ENCODE measurements around the gene RSRC2.

Gene RSRC2

GRCh38 chr12:122558745-122559641 lies 32.3 kb upstream of the RSRC2 start:
- no peaks in the 10 kb centered on the region for H3K4me1 Mint-ChIP-seq
- peaks cover 4% of the 10 kb centered on the region for H3K9me3 Mint-ChIP-seq
- no peak overlapping the region for H3K4me3 Mint-ChIP-seq
- DNase-seq = no peak
- TF ChIP-seq CTCF (IDR thresholded peaks at IDR 0.05) = no peak
- H3K36me3 Mint-ChIP-seq (ENCODE audit: low read depth) = peaks cover 79% of the 10 kb centered on the region
- no peak overlapping the region for H3K27ac Mint-ChIP-seq
- no peaks in the 10 kb centered on the region for H3K27me3 Mint-ChIP-seq (ENCODE audit: low read depth, poor library complexity)

GRCh38 chr12:122547330-122547729 lies 20.6 kb upstream of the RSRC2 start:
- peaks cover 58% of the 10 kb centered on the region for H3K36me3 Mint-ChIP-seq (ENCODE audit: low read depth)
- TF ChIP-seq CTCF (IDR thresholded peaks at IDR 0.05) = no peak
- H3K27ac Mint-ChIP-seq = no peak overlapping the region
- DNase-seq = no peak
- H3K27me3 Mint-ChIP-seq (ENCODE audit: low read depth, poor library complexity) = no peaks in the 10 kb centered on the region
- H3K4me1 Mint-ChIP-seq = no peaks in the 10 kb centered on the region
- H3K4me3 Mint-ChIP-seq = no peak overlapping the region
- no peaks in the 10 kb centered on the region for H3K9me3 Mint-ChIP-seq

GRCh38 chr12:122545855-122546254 lies 19.1 kb upstream of the RSRC2 start:
- DNase-seq = no peak
- peaks cover 57% of the 10 kb centered on the region for H3K36me3 Mint-ChIP-seq (ENCODE audit: low read depth)
- no peaks in the 10 kb centered on the region for H3K27me3 Mint-ChIP-seq (ENCODE audit: low read depth, poor library complexity)
- H3K9me3 Mint-ChIP-seq = no peaks in the 10 kb centered on the region
- no peak overlapping the region for H3K4me3 Mint-ChIP-seq
- H3K4me1 Mint-ChIP-seq = no peaks in the 10 kb centered on the region
- TF ChIP-seq CTCF (IDR thresholded peaks at IDR 0.05) = no peak
- no peak overlapping the region for H3K27ac Mint-ChIP-seq

GRCh38 chr12:122544537-122544936 lies 17.8 kb upstream of the RSRC2 start:
- H3K27ac Mint-ChIP-seq = no peak overlapping the region
- H3K4me3 Mint-ChIP-seq = no peak overlapping the region
- no peaks in the 10 kb centered on the region for H3K4me1 Mint-ChIP-seq
- TF ChIP-seq CTCF (IDR thresholded peaks at IDR 0.05) = no peak
- no peak for DNase-seq
- peaks cover 49% of the 10 kb centered on the region for H3K36me3 Mint-ChIP-seq (ENCODE audit: low read depth)
- no peaks in the 10 kb centered on the region for H3K9me3 Mint-ChIP-seq
- no peaks in the 10 kb centered on the region for H3K27me3 Mint-ChIP-seq (ENCODE audit: low read depth, poor library complexity)

GRCh38 chr12:122538496-122538895 lies 11.8 kb upstream of the RSRC2 start:
- H3K36me3 Mint-ChIP-seq (ENCODE audit: low read depth) = peaks cover 43% of the 10 kb centered on the region
- H3K27ac Mint-ChIP-seq = no peak overlapping the region
- no peak for TF ChIP-seq CTCF (IDR thresholded peaks at IDR 0.05)
- H3K27me3 Mint-ChIP-seq (ENCODE audit: low read depth, poor library complexity) = no peaks in the 10 kb centered on the region
- H3K4me3 Mint-ChIP-seq = no peak overlapping the region
- H3K9me3 Mint-ChIP-seq = no peaks in the 10 kb centered on the region
- H3K4me1 Mint-ChIP-seq = no peaks in the 10 kb centered on the region
- DNase-seq = no peak

GRCh38 chr12:122537021-122537420 lies 10.3 kb upstream of the RSRC2 start:
- Mint-ChIP-seq H3K4me1 (no peaks in the 10 kb centered on the region), H3K27ac (no peak overlapping the region), H3K36me3 (ENCODE audit: low read depth) (peaks cover 33% of the 10 kb centered on the region), H3K9me3 (no peaks in the 10 kb centered on the region), H3K4me3 (no peak overlapping the region), H3K27me3 (ENCODE audit: low read depth, poor library complexity) (no peaks in the 10 kb centered on the region)
- DNase-seq = no peak
- no peak for TF ChIP-seq CTCF (IDR thresholded peaks at IDR 0.05)
